ENCODE measurements around the gene PARK7. TPM values are rescaled to one million over a fixed set of nuclear protein-coding genes. Genes with fewer than 3 reads are reported as not detected.

PARK7 gene
- 178 and 184 TPM in 2 replicates for total RNA-seq (2014; rRNA removed; shearing (Covaris generic))
- 592 and 679 TPM in 2 replicates for polyA plus RNA-seq (2016; fragmentation: Nextera tagmentation; extraction: Ambion mirVana)
- long read RNA-seq, transcript PARK7-201 (7 exons, 949 nt) = minor isoform, 75 of 292 reads
- long read RNA-seq, transcript PARK7-209 (7 exons, 1,088 nt) = major isoform, 187 of 292 reads
- long read RNA-seq, partial matches to known transcripts = 14 of 292 reads
- long read RNA-seq, other reads (novel, unspliced or antisense) = 14 of 292 reads

GRCh38 chr1:7961216-7962013 is at the start of gene PARK7:
TSS of gene PARK7 (plus strand) at chr1:7961711. CDS start at chr1:7962786, 1,075 bp downstream.
- H3K4me1 ChIP-seq (ENCODE audit: insufficient read depth) = peaks cover 8% of the 10 kb centered on the region
- Mint-ChIP-seq H3K9me3 (no peaks in the 10 kb centered on the region; the same call in 2 of the 3 replicates), H3K4me3 (peak within 1 kb of the TSS; percentile 98), H3K4me1 (peaks cover 6% of the 10 kb centered on the region; the same call in 1 of the 3 replicates), H3K27me3 (ENCODE audit: insufficient read depth, low read depth, poor library complexity) (peaks cover 13% of the 10 kb centered on the region), H3K36me3 (ENCODE audit: low read depth) (peaks cover 42% of the 10 kb centered on the region), H3K27ac (peak within 1 kb of the TSS; percentile 92)
- no peaks in the 10 kb centered on the region; the same call in 1 of the 2 replicates for H3F3A ChIP-seq (replicated peaks; ENCODE audit: low read depth)
- peak within 1 kb of the TSS; percentile 91; the same call in 1 of the 2 replicates for H2AFZ ChIP-seq
- H3K4me3 ChIP-seq = peak within 1 kb of the TSS; percentile 92
- H3K27me3 ChIP-seq (ENCODE audit: insufficient read depth) = no peaks in the 10 kb centered on the region
- H3K9me2 ChIP-seq (ENCODE audit: insufficient read depth) = no peaks in the 10 kb centered on the region
- peak; percentile 99 for ATAC-seq
- peaks cover 17% of the 10 kb centered on the region for H4K20me1 ChIP-seq (replicated peaks; ENCODE audit: insufficient read depth)
- H3K27ac ChIP-seq (ENCODE audit: low read depth) = peak within 1 kb of the TSS; percentile 89
- H3K79me2 ChIP-seq (replicated peaks; ENCODE audit: insufficient read depth) = peaks cover 46% of the 10 kb centered on the region
- DNase-seq (ENCODE audit: low spot score) = peak; percentile 99
- peaks cover 31% of the 10 kb centered on the region for H3K36me3 ChIP-seq (ENCODE audit: insufficient read depth)
- peak within 1 kb of the TSS; percentile 88 for H3K4me2 ChIP-seq
- peak; percentile 93 for TF ChIP-seq CREB1 (CRISPR knock-in tag; IDR thresholded peaks at IDR 0.05; ENCODE audit: low read depth)
- TF ChIP-seq ZNF462 (CRISPR knock-in tag; IDR thresholded peaks at IDR 0.05) = no peak
- no peak for TF ChIP-seq EZH2phosphoT487 (IDR thresholded peaks at IDR 0.05; ENCODE audit: unreplicated experiment)
- TF ChIP-seq ZNF114 (CRISPR knock-in tag; IDR thresholded peaks at IDR 0.05) = no peak
- no peak for TF ChIP-seq NANOG (IDR thresholded peaks at IDR 0.05; ENCODE audit: borderline replicate concordance)
- TF ChIP-seq REST (IDR thresholded peaks at IDR 0.05; ENCODE audit: unreplicated experiment) = no peak
- peak; percentile 96 for TF ChIP-seq POLR2AphosphoS5 (IDR thresholded peaks at IDR 0.05; ENCODE audit: low read depth)
- TF ChIP-seq ZNF331 (CRISPR knock-in tag; IDR thresholded peaks at IDR 0.05; ENCODE audit: low read depth) = no peak
- TF ChIP-seq JUNB (IDR thresholded peaks at IDR 0.05; ENCODE audit: unreplicated experiment) = no peak
- no peak for TF ChIP-seq EZH2 (IDR thresholded peaks at IDR 0.05; ENCODE audit: low read depth, unreplicated experiment)
- peak; percentile 27 to 37 for TF ChIP-seq CTCF (conservative IDR thresholded peaks at IDR 0.05; ENCODE audit: low read depth in 2 of 2)
- TF ChIP-seq ETS1 (IDR thresholded peaks at IDR 0.05) = peak; percentile 66

Data from GM23338 (cell line).